Gastrocnemius medialis (tissue), 4 donors: ENCODE results near the gene ZNF491.
"Not testable (repeated sequence)": the region's sequence is repeated elsewhere in the genome, so short reads cannot be mapped to it uniquely, and the experiment has no call there.

Experiments
- POLR2A ChIP-seq, 2 donors: fragments of 450-650 bp; IDR thresholded peaks; one replicate each; pipeline ENCODE4 v1.6.1; 2017; ENCODE audit warnings: antibody characterized with exemption in 2 of 2, mild to moderate bottlenecking in 2 of 2, moderate library complexity in 2 of 2
- TF ChIP-seq, protein P1 (sequence below), 5 experiments: fragments of 450-650 bp in 3 of 5; fragments of 200-600 bp in 2 of 5; sonication (generic) in 2 of 5; IDR thresholded peaks in 4 of 5; conservative IDR thresholded peaks in 1 of 5; 1 replicate in 4 of 5; 2 replicates in 1 of 5; pipeline ENCODE4 v1.5.1; 2016 to 2019; ENCODE audit warnings: antibody characterized with exemption in 5 of 5, mild to moderate bottlenecking in 3 of 5, moderate library complexity in 3 of 5

DNA sequence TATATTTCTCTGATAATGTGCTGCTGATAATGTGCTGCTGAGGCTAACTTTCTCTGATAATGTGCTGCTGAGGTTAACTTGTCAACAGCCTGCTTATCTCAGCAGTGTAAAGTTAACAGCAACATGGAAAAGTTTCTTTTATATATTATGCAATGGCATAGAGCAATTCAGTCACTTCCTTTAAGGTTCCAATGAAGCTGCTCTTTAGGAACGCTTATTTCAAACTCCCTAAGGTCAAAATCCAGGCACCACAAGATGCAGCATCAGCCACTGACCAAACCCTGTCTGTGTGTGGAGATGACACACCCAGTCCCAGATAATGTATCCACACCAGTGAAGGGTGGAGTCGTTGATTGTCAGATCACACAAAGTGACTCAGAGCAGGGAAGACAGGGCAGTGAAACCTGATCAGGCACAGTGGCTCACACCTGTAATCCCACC, 37.3 kb downstream of the ZNF491 start:
- TF ChIP-seq POLR2A (IDR thresholded peaks at IDR 0.05): not testable (repeated sequence)
- TF ChIP-seq, protein P1, sequence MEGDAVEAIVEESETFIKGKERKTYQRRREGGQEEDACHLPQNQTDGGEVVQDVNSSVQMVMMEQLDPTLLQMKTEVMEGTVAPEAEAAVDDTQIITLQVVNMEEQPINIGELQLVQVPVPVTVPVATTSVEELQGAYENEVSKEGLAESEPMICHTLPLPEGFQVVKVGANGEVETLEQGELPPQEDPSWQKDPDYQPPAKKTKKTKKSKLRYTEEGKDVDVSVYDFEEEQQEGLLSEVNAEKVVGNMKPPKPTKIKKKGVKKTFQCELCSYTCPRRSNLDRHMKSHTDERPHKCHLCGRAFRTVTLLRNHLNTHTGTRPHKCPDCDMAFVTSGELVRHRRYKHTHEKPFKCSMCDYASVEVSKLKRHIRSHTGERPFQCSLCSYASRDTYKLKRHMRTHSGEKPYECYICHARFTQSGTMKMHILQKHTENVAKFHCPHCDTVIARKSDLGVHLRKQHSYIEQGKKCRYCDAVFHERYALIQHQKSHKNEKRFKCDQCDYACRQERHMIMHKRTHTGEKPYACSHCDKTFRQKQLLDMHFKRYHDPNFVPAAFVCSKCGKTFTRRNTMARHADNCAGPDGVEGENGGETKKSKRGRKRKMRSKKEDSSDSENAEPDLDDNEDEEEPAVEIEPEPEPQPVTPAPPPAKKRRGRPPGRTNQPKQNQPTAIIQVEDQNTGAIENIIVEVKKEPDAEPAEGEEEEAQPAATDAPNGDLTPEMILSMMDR (IDR thresholded peaks at IDR 0.05 in 4 of 5, conservative IDR thresholded peaks at IDR 0.05 in 1 of 5): not testable (repeated sequence)
